CD4-positive, alpha-beta T cell treated with Interferon alpha-2 for 1 hour (primary cell): Measurements from ENCODE around the gene TBX18.

Experiments
- DNase-seq, 2 donors: peaks; one replicate each; pipeline ENCODE4 v3.0.0-alpha.2; 2020 to 2022

The TBX18 gene

GRCh38 chr6:84743616-84744015 lies 20.8 kb downstream of the TBX18 start:
- DNase-seq, result no peak

- no peak for DNase-seq
These were observed 24.0 kb downstream of the TBX18 start for GRCh38 chr6:84740385-84740784.

GRCh38 chr6:84739866-84740208 lies 24.6 kb downstream of the TBX18 start:
- no peak for DNase-seq

- no peak for DNase-seq
These were observed 25.2 kb downstream of the TBX18 start for GRCh38 chr6:84738996-84739865.

- DNase-seq, result no peak
These were observed 30.5 kb downstream of the TBX18 start for GRCh38 chr6:84733889-84734288.

- no peak for DNase-seq
These were observed 32.5 kb downstream of the TBX18 start for GRCh38 chr6:84731901-84732300.

GRCh38 chr6:84731401-84731800 lies 33.0 kb downstream of the TBX18 start:
- DNase-seq, result no peak

- DNase-seq, result no peak
These were observed 35.8 kb downstream of the TBX18 start for GRCh38 chr6:84728602-84729001.

GRCh38 chr6:84719152-84719551 lies 45.2 kb downstream of the TBX18 start:
- no peak for DNase-seq

GRCh38 chr6:84718038-84718955 lies 46.1 kb downstream of the TBX18 start:
- DNase-seq, result no peak

- DNase-seq, result no peak
These were observed 55.3 kb downstream of the TBX18 start for GRCh38 chr6:84709121-84709520.

GRCh38 chr6:84707171-84707570 lies 57.2 kb downstream of the TBX18 start:
- no peak for DNase-seq

- no peak for DNase-seq
These were observed 68.2 kb downstream of the TBX18 start for GRCh38 chr6:84696166-84696565.

- DNase-seq, result no peak
These were observed 72.3 kb downstream of the TBX18 start for GRCh38 chr6:84691978-84692623.

- no peak for DNase-seq
These were observed 76.1 kb downstream of the TBX18 start for GRCh38 chr6:84688141-84688873.

GRCh38 chr6:84687431-84687830 lies 77.0 kb downstream of the TBX18 start:
- no peak for DNase-seq

- DNase-seq, result no peak
These were observed 78.3 kb downstream of the TBX18 start for GRCh38 chr6:84685983-84686584.

- DNase-seq, result no peak
These were observed 82.6 kb downstream of the TBX18 start for GRCh38 chr6:84681693-84682326.

GRCh38 chr6:84675651-84676050 lies 88.7 kb downstream of the TBX18 start:
- no peak for DNase-seq

GRCh38 chr6:84674395-84674794 lies 90.0 kb downstream of the TBX18 start:
- DNase-seq, result no peak

GRCh38 chr6:84671183-84671582 lies 93.2 kb downstream of the TBX18 start:
- DNase-seq, result no peak

GRCh38 chr6:84669945-84670344 lies 94.5 kb downstream of the TBX18 start:
- DNase-seq, result no peak
